Tibial nerve (tissue), 3 donors: ENCODE measurements around the gene TRAF3.

ENCODE experiments used
- CTCF ChIP-seq, 5 experiments: fragments of 200-600 bp in 3 of 5; fragments of 450-650 bp in 2 of 5; sonication (generic) in 3 of 5; IDR thresholded peaks; one replicate each; pipeline ENCODE4 v1.5.1; 2016 to 2019; ENCODE audit warnings: antibody characterized with exemption in 5 of 5, mild to moderate bottlenecking in 3 of 5, moderate library complexity in 2 of 5
- POLR2A ChIP-seq, 2 donors: fragments of 450-650 bp; IDR thresholded peaks; one replicate each; pipeline ENCODE4 v1.6.1; 2017; ENCODE audit warnings: antibody characterized with exemption in 2 of 2, mild to moderate bottlenecking in 2 of 2, moderate library complexity in 2 of 2

DNA sequence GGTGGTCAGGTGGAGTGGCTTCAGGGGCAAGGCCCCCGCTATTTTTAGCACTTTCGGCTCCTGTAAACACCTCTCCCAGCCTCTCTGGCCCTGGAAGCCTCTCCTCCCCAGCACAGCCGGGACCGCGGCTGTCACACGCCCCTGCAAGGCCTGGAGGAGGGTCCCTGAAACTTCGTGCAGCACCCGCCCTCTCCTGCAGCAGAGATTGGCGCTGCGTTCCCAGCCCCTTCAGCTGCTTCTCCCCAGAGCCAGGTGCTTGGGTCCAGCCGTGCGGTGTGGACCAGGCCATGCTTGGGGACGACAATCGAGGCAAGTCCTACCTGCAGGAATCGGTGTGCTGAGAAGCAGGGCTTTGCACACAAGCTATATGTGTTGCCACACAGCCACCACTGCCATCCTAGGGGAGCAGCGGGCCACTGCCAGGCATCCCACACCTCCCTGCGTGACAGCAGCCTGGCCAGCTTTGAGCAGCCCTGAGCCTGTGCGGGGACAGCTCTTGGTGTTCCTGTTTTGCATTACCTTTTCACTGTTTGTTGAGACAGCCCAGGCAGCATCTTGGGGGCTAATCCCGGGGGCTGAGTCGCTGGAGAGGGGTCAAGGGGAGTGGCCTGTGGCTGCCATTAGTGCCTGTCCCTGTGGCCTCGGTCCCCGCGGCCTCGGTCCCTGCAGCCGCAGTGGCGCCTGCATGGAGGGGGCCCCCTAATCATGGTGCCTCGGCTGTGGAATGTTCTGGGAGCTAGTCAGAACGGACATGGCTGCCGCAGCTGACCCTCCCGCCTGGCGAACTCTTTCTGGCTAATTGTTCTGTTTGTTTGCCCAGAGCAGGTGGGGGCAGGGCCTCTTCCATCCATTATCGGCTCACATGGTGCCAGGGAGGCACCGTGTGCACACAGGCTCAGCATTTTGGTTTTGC is 27.6 kb upstream of the TRAF3 start:
- TF ChIP-seq CTCF (IDR thresholded peaks at IDR 0.05), result no peak
- TF ChIP-seq POLR2A (IDR thresholded peaks at IDR 0.05), result no peak
